Measurements from ENCODE around the gene XRRA1. TPM values are rescaled to one million over a fixed set of nuclear protein-coding genes. Genes with fewer than 3 reads are reported as not detected.

XRRA1 gene
- total and polyA plus RNA-seq, 3 experiments from 2014 or later, result 7.1 to 32.9 (median 28.4) TPM

GRCh38 chr11:74849525-74850391, 99.1 kb downstream of the XRRA1 start:
- H3K9me3 Mint-ChIP-seq, result no peaks in the 10 kb centered on the region
- H3K36me3 ChIP-seq (ENCODE audit: insufficient read depth, low read length), result peaks cover 18% of the 10 kb centered on the region

DNA sequence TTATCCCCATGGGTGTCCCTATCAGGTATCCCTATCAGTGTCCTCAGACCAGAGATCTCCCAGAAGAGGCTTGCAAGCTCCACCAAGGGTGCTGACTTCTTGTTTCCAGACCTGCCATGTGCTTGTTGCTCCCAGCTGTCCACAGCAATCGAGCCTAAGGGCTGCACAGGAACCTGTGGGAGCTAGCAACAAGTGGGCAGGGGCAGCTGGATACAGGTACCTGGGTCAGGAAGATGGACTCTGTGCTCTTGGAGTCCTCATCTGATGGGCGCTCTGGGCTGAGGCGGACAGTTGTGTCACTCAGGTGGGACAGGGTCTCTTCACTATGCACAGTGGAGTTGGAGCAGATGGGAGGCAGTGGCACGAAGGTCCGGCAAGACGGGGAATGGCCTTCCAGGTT, 101.0 kb downstream of the XRRA1 start:
- H3K4me1 ChIP-seq (ENCODE audit: insufficient read depth, low read length), result peaks cover 15% of the 10 kb centered on the region
- no peaks in the 10 kb centered on the region for H3K27me3 ChIP-seq (ENCODE audit: insufficient read depth, low read length, poor library complexity, severe bottlenecking)
- no peak overlapping the region for H3K4me3 ChIP-seq (ENCODE audit: low read length)
- no peaks in the 10 kb centered on the region for H3K9me3 Mint-ChIP-seq
- DNase-seq, result no peak
- H3K27me3 Mint-ChIP-seq, result no peaks in the 10 kb centered on the region
- H3K27ac ChIP-seq (ENCODE audit: low read depth, low read length), result no peak overlapping the region
- H3K4me3 Mint-ChIP-seq, result peak overlapping the region in 3 of 7 donors; percentile 34 to 66 (median 57)
- H3K36me3 ChIP-seq (ENCODE audit: insufficient read depth, low read length), result peaks cover 27% of the 10 kb centered on the region
- H3K9me3 ChIP-seq (ENCODE audit: low read length), result no peaks in the 10 kb centered on the region
- ChIA-PET POLR2A (no interaction called here), CTCF (no interaction called here)
- peaks cover 26 to 29% (median 28%) of the 10 kb centered on the region in 3 donors for H3K4me1 Mint-ChIP-seq
- peak overlapping the region in 5 of 8 donors; percentile 22 to 89 (median 74) for H3K27ac Mint-ChIP-seq
- H3K36me3 Mint-ChIP-seq, result peaks cover 10 to 95% (median 32%) of the 10 kb centered on the region in 3 donors

More at GRCh38 chr11:74849525-74850391, 99.1 kb downstream of the XRRA1 start:
- Mint-ChIP-seq H3K27ac (peak overlapping the region in 3 of 8 donors; percentile 24 to 72 (median 43)), H3K27me3 (no peaks in the 10 kb centered on the region), H3K4me3 (no peak overlapping the region), H3K36me3 (peaks cover 8 to 90% (median 32%) of the 10 kb centered on the region in 3 donors), H3K4me1 (peaks cover 24 to 29% (median 28%) of the 10 kb centered on the region in 3 donors)
- Histone ChIP-seq H3K9me3 (ENCODE audit: low read length) (no peaks in the 10 kb centered on the region), H3K4me1 (ENCODE audit: insufficient read depth, low read length) (peaks cover 15% of the 10 kb centered on the region), H3K4me3 (ENCODE audit: low read length) (no peak overlapping the region), H3K27me3 (ENCODE audit: insufficient read depth, low read length, poor library complexity, severe bottlenecking) (no peaks in the 10 kb centered on the region), H3K27ac (ENCODE audit: low read depth, low read length) (no peak overlapping the region)
- DNase-seq, result no peak
- CTCF ChIA-PET, result no interaction called here
- POLR2A ChIA-PET, result no interaction called here

GRCh38 chr11:74847395-74847794, 101.5 kb downstream of the XRRA1 start:
- H3K4me1 Mint-ChIP-seq, result peaks cover 26 to 29% (median 28%) of the 10 kb centered on the region in 3 donors
- Histone ChIP-seq H3K27ac (ENCODE audit: low read depth, low read length) (no peak overlapping the region), H3K4me1 (ENCODE audit: insufficient read depth, low read length) (peaks cover 15% of the 10 kb centered on the region), H3K9me3 (ENCODE audit: low read length) (no peaks in the 10 kb centered on the region), H3K4me3 (ENCODE audit: low read length) (no peak overlapping the region), H3K36me3 (ENCODE audit: insufficient read depth, low read length) (peaks cover 28% of the 10 kb centered on the region), H3K27me3 (ENCODE audit: insufficient read depth, low read length, poor library complexity, severe bottlenecking) (no peaks in the 10 kb centered on the region)
- no peak for DNase-seq
- H3K36me3 Mint-ChIP-seq, result peaks cover 10 to 95% (median 30%) of the 10 kb centered on the region in 3 donors
- ChIA-PET POLR2A (no interaction called here), CTCF (no interaction called here)
- no peaks in the 10 kb centered on the region for H3K27me3 Mint-ChIP-seq
- H3K9me3 Mint-ChIP-seq, result no peaks in the 10 kb centered on the region
- H3K27ac Mint-ChIP-seq, result peak overlapping the region in 6 of 8 donors; percentile 36 to 82 (median 68)
- H3K4me3 Mint-ChIP-seq, result peak overlapping the region in 6 of 7 donors; percentile 1 to 72 (median 53)

GRCh38 chr11:74846770-74847169, 102.1 kb downstream of the XRRA1 start:
- H3K9me3 ChIP-seq (ENCODE audit: low read length), result no peaks in the 10 kb centered on the region
- no peak overlapping the region for H3K27ac ChIP-seq (ENCODE audit: low read depth, low read length)
- Mint-ChIP-seq H3K27ac (peak overlapping the region in 5 of 8 donors; percentile 7 to 82 (median 42)), H3K4me3 (no peak overlapping the region), H3K36me3 (peaks cover 10 to 95% (median 24%) of the 10 kb centered on the region in 3 donors), H3K9me3 (no peaks in the 10 kb centered on the region), H3K27me3 (no peaks in the 10 kb centered on the region), H3K4me1 (peaks cover 26 to 28% (median 27%) of the 10 kb centered on the region in 3 donors)
- peaks cover 32% of the 10 kb centered on the region for H3K36me3 ChIP-seq (ENCODE audit: insufficient read depth, low read length)
- H3K27me3 ChIP-seq (ENCODE audit: insufficient read depth, low read length, poor library complexity, severe bottlenecking), result no peaks in the 10 kb centered on the region
- peaks cover 15% of the 10 kb centered on the region for H3K4me1 ChIP-seq (ENCODE audit: insufficient read depth, low read length)
- ChIA-PET CTCF (no interaction called here), POLR2A (no interaction called here)
- H3K4me3 ChIP-seq (ENCODE audit: low read length), result no peak overlapping the region
- no peak for DNase-seq

DNA sequence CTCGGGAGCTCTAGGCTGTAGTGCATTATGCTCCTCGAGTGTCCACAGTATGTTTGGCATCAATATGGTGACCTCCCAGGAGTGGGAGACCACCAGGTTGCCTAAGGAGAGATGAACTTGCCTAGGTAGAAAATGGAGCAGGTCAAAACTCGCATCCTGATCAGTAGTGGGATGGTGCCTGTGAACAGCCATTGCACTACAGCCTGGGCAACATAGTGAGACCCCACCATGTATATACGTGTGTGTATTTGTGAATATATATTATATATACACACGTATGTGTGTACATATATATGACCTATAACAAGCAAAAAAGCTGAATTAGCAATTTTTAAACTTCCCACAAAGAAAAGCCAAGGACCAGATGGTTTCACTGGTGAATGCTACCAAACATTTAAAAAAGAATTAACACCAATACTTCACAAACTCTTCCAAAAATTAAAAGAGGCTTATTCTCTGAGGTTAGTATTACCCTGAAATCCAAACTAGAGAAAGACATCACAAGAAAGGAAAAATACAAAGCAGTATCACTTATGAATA, 102.8 kb downstream of the XRRA1 start:
- H3K4me3 Mint-ChIP-seq, result no peak overlapping the region
- Histone ChIP-seq H3K4me1 (ENCODE audit: insufficient read depth, low read length) (peaks cover 15% of the 10 kb centered on the region), H3K27me3 (ENCODE audit: insufficient read depth, low read length, poor library complexity, severe bottlenecking) (no peaks in the 10 kb centered on the region), H3K27ac (ENCODE audit: low read depth, low read length) (no peak overlapping the region), H3K36me3 (ENCODE audit: insufficient read depth, low read length) (peaks cover 32% of the 10 kb centered on the region), H3K9me3 (ENCODE audit: low read length) (no peaks in the 10 kb centered on the region), H3K4me3 (ENCODE audit: low read length) (no peak overlapping the region)
- H3K27me3 Mint-ChIP-seq, result no peaks in the 10 kb centered on the region
- peaks cover 27 to 28% (median 27%) of the 10 kb centered on the region in 3 donors for H3K4me1 Mint-ChIP-seq
- peak overlapping the region in 3 of 8 donors; percentile 7 to 42 (median 41) for H3K27ac Mint-ChIP-seq
- POLR2A ChIA-PET, result no interaction called here
- peaks cover 10 to 95% (median 22%) of the 10 kb centered on the region in 3 donors for H3K36me3 Mint-ChIP-seq
- H3K9me3 Mint-ChIP-seq, result no peaks in the 10 kb centered on the region
- DNase-seq, result no peak
- CTCF ChIA-PET, result no interaction called here

DNA sequence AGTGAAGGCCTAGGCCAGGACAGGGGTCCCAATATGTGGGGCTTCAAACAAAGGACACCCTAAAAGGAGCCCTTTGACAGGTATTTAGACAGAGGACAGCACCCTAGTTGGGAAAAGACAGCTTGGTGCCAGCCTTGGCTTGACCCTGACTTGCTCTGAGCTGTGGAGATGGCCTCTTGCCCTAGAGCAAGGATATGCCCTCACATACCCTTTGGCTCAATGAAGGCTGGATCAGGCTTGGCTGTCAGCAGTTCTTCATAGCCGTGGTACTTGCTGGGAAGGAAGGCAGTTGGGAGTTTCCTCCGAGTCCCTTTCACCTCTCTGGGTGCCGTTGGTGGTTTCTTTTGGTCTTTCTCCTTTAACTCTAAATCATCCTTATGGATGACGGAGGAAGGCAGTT, 104.0 kb downstream of the XRRA1 start:
- ChIA-PET CTCF (no interaction called here), POLR2A (no interaction called here)
- H3K4me1 Mint-ChIP-seq, result peaks cover 28 to 30% (median 28%) of the 10 kb centered on the region in 3 donors
- peaks cover 15% of the 10 kb centered on the region for H3K4me1 ChIP-seq (ENCODE audit: insufficient read depth, low read length)
- no peaks in the 10 kb centered on the region for H3K27me3 Mint-ChIP-seq
- peaks cover 32% of the 10 kb centered on the region for H3K36me3 ChIP-seq (ENCODE audit: insufficient read depth, low read length)
- H3K9me3 ChIP-seq (ENCODE audit: low read length), result no peaks in the 10 kb centered on the region
- H3K27ac ChIP-seq (ENCODE audit: low read depth, low read length), result no peak overlapping the region
- DNase-seq, result no peak
- H3K9me3 Mint-ChIP-seq, result no peaks in the 10 kb centered on the region
- H3K4me3 Mint-ChIP-seq, result no peak overlapping the region
- peaks cover 10 to 92% (median 17%) of the 10 kb centered on the region in 3 donors for H3K36me3 Mint-ChIP-seq
- H3K27ac Mint-ChIP-seq, result no peak overlapping the region
- no peak overlapping the region for H3K4me3 ChIP-seq (ENCODE audit: low read length)
- H3K27me3 ChIP-seq (ENCODE audit: insufficient read depth, low read length, poor library complexity, severe bottlenecking), result no peaks in the 10 kb centered on the region

DNA sequence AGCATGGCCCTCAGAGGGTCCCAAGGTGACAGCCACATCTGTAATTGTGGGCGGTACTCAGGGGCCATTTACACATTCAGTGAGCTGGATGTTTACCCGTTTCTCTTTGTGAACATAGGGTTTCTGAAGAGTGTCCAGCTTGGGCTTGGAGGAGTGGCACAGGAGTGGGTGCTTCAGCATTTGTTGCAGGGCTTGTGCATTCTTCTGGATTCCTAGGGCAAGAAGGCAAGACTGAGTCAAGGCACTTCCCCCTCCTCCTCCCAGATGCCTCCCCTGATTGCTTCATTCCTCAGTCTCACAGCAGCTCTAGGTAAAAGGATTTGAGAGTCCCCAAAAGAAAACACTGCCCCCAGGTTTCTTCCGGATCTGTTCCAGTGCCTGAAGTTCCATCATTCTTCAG, 104.8 kb downstream of the XRRA1 start:
- H3K27ac Mint-ChIP-seq, result peak overlapping the region in 1 of 8 donors; percentile 93
- peaks cover 32% of the 10 kb centered on the region for H3K36me3 ChIP-seq (ENCODE audit: insufficient read depth, low read length)
- CTCF ChIA-PET, result no interaction called here
- no peak for DNase-seq
- no peak overlapping the region for H3K27ac ChIP-seq (ENCODE audit: low read depth, low read length)
- no peaks in the 10 kb centered on the region for H3K27me3 ChIP-seq (ENCODE audit: insufficient read depth, low read length, poor library complexity, severe bottlenecking)
- H3K36me3 Mint-ChIP-seq, result peaks cover 10 to 90% (median 20%) of the 10 kb centered on the region in 3 donors
- no peaks in the 10 kb centered on the region for H3K9me3 Mint-ChIP-seq
- H3K4me1 Mint-ChIP-seq, result peaks cover 28 to 29% (median 28%) of the 10 kb centered on the region in 3 donors
- POLR2A ChIA-PET, result no interaction called here
- H3K9me3 ChIP-seq (ENCODE audit: low read length), result no peaks in the 10 kb centered on the region
- H3K4me3 ChIP-seq (ENCODE audit: low read length), result no peak overlapping the region
- no peaks in the 10 kb centered on the region for H3K27me3 Mint-ChIP-seq
- peaks cover 15% of the 10 kb centered on the region for H3K4me1 ChIP-seq (ENCODE audit: insufficient read depth, low read length)
- H3K4me3 Mint-ChIP-seq, result no peak overlapping the region

GRCh38 chr11:74842967-74843366, 105.9 kb downstream of the XRRA1 start:
- Mint-ChIP-seq H3K4me3 (no peak overlapping the region), H3K9me3 (no peaks in the 10 kb centered on the region), H3K27ac (no peak overlapping the region), H3K36me3 (peaks cover 10 to 89% (median 21%) of the 10 kb centered on the region in 3 donors), H3K4me1 (peaks cover 26 to 31% (median 28%) of the 10 kb centered on the region in 3 donors), H3K27me3 (no peaks in the 10 kb centered on the region)
- no peak for DNase-seq
- peaks cover 15% of the 10 kb centered on the region for H3K4me1 ChIP-seq (ENCODE audit: insufficient read depth, low read length)
- no peak overlapping the region for H3K27ac ChIP-seq (ENCODE audit: low read depth, low read length)
- no peaks in the 10 kb centered on the region for H3K27me3 ChIP-seq (ENCODE audit: insufficient read depth, low read length, poor library complexity, severe bottlenecking)
- CTCF ChIA-PET, result no interaction called here
- peaks cover 30% of the 10 kb centered on the region for H3K36me3 ChIP-seq (ENCODE audit: insufficient read depth, low read length)
- POLR2A ChIA-PET, result no interaction called here
- H3K9me3 ChIP-seq (ENCODE audit: low read length), result no peaks in the 10 kb centered on the region
- H3K4me3 ChIP-seq (ENCODE audit: low read length), result no peak overlapping the region

All from CD8-positive, alpha-beta memory T cell (primary cell).